ENCODE results near the gene OR8U1.
"Not testable (repeated sequence)": the region's sequence is repeated elsewhere in the genome, so short reads cannot be mapped to it uniquely, and the experiment has no call there.

The OR8U1 gene

GRCh38 chr11:56375324-56375723 is at the start of gene OR8U1:
OR8U1 (plus strand) TSS chr11:56375624; CDS start chr11:56375624, 0 bp downstream.
- DNase-seq = no peak

GRCh38 chr11:56331861-56332491 is 43.4 kb upstream of the OR8U1 start:
- no peak for DNase-seq

- DNase-seq = no peak
Measured at GRCh38 chr11:56333156-56333555, 42.3 kb upstream of the OR8U1 start.

- no peak for DNase-seq
Measured at GRCh38 chr11:56340289-56340688, 35.1 kb upstream of the OR8U1 start.

- no peak for DNase-seq
Measured at GRCh38 chr11:56345739-56346138, 29.7 kb upstream of the OR8U1 start, which contains the start of gene OR8K1. OR8K1 (plus strand) TSS chr11:56346039; CDS start chr11:56346039, 0 bp downstream.

GRCh38 chr11:56353991-56354390 is 21.4 kb upstream of the OR8U1 start, which contains the start of gene OR8J1:
OR8J1 (plus strand) TSS chr11:56354291; CDS start chr11:56360247, 5,956 bp downstream.
- no peak for DNase-seq

- no peak for DNase-seq
Measured at GRCh38 chr11:56380120-56380519, 4.7 kb downstream of the OR8U1 start.

GRCh38 chr11:56394381-56394780 is 19.0 kb downstream of the OR8U1 start:
- no peak for DNase-seq

- no peak for DNase-seq
Measured at GRCh38 chr11:56396047-56396446, 20.6 kb downstream of the OR8U1 start.

GRCh38 chr11:56401858-56402461 is 26.5 kb downstream of the OR8U1 start:
- DNase-seq = not testable (repeated sequence)

GRCh38 chr11:56404393-56404792 is 29.0 kb downstream of the OR8U1 start:
- DNase-seq = no peak

GRCh38 chr11:56410801-56411200 is 35.4 kb downstream of the OR8U1 start:
- no peak for DNase-seq

GRCh38 chr11:56412396-56412795 is 37.0 kb downstream of the OR8U1 start, which contains the start of gene OR5AL1:
OR5AL1 (plus strand) TSS chr11:56412696.
- DNase-seq = no peak

Measured in bone marrow (tissue), 2 donors.